Astrocyte of the spinal cord (primary cell): Measurements from ENCODE around the gene TRIOBP.

Experiments used
- DNase-seq: peaks from one replicate; pipeline ENCODE4 v3.0.0; 2011; ENCODE audit warnings: low read depth, low spot score
- H3K4me3 ChIP-seq: 2 replicates; pipeline ENCODE4 v1.5.1; 2011; ENCODE audit warnings: low read depth, mild to moderate bottlenecking, low read length, moderate library complexity
- in situ Hi-C: cut with HindIII; loops from 2 replicates; pipeline ENCODE4 v1.10.0; 2017; ENCODE audit warnings: low sequenced_read_pairs
- TF ChIP-seq, protein P1 (sequence below): IDR thresholded peaks from 2 replicates; pipeline ENCODE4 v1.5.1; 2012; ENCODE audit warnings: low read depth, mild to moderate bottlenecking, low read length, inconsistent platforms

Gene TRIOBP

DNA sequence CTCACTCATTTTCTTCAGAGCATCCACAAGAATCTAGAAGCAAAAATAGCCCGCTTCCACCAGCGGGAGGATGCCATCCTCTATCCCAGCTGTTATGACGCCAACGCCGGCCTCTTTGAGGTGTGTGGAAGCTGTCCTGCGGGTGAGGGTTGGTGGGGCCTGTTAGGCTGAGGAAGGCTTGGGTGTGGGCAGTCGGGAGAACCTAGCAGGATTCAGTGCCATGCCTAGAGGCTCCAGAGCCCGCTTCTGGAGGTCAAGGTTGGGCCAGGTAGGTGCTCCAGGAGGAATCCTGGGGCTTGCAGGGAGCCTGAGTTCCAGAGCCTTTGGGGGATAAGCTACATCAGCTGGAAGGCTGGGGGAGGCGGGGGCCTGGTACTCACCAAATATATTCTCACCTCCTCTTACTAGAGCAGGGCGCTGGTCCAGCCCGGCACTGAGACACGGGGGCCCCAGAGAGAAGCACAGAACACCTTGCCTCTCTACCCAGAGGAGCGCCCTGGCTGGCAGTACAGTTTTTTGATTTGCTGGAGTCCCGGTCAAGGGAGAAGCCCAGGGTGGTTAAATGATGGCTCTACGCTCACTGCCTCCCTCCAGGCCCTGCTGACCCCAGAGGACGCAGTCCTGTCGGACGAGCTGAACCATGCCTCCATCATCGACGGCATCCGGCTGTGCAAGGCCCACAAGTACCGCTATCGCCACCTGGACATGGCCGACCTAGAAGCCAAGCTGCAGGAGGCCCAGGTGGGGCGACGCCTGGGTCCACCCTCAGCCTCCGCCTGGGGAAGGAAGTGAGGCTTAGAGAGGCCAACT, 116.2 kb downstream of the TRIOBP start:
- no peak for DNase-seq
- TF ChIP-seq, protein P1, sequence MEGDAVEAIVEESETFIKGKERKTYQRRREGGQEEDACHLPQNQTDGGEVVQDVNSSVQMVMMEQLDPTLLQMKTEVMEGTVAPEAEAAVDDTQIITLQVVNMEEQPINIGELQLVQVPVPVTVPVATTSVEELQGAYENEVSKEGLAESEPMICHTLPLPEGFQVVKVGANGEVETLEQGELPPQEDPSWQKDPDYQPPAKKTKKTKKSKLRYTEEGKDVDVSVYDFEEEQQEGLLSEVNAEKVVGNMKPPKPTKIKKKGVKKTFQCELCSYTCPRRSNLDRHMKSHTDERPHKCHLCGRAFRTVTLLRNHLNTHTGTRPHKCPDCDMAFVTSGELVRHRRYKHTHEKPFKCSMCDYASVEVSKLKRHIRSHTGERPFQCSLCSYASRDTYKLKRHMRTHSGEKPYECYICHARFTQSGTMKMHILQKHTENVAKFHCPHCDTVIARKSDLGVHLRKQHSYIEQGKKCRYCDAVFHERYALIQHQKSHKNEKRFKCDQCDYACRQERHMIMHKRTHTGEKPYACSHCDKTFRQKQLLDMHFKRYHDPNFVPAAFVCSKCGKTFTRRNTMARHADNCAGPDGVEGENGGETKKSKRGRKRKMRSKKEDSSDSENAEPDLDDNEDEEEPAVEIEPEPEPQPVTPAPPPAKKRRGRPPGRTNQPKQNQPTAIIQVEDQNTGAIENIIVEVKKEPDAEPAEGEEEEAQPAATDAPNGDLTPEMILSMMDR, result no peak
- no peak overlapping the region for H3K4me3 ChIP-seq
- in situ Hi-C loops, result no loop called here

DNA sequence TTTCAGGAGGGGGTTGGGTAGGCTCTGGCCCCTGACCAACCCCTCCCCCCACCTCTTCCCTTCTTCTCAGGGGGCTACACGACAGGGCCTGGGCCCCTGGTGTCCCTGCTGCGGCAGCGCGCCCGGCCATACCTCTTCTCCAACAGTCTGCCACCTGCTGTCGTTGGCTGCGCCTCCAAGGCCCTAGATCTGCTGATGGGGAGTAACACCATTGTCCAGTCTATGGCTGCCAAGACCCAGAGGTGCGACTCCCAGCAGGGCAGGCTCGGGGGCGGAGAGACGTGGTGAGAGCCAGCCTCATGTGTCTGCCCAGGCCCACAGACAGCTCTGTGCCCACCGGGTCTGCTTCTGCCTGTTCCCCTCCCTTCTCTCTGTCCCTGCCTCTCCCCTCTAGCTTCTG, 118.7 kb downstream of the TRIOBP start:
- TF ChIP-seq, protein P1, result no peak
- no peak overlapping the region for H3K4me3 ChIP-seq
- no peak for DNase-seq
- in situ Hi-C loops, result no loop called here

DNA sequence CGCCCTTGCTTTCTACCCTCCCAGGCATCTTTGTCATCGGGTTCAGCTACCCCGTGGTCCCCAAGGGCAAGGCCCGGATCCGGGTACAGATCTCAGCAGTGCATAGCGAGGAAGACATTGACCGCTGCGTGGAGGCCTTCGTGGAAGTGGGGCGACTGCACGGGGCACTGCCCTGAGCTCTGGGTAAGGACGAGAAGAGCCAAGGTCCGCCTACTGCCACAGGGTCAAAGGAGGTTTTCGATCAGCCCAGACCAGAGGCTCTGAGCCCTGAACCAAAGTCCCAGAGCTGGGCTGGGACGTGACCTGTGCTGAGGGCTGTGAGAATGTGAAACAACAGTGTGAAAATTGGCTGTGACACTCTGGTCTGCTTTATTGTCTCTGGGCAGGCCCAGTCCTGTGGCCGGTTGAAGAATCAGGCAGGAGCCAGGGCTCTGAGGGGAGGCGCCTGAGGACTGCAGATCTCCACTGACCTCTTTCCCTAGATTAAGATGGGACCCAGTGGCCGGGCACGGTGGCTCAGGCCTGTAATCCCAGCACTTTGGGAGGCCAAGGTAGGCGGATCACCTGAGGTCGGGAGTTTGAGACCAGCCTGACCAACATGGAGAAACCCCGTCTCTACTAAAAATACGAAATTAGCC, 119.8 kb downstream of the TRIOBP start:
- in situ Hi-C loops, result no loop called here
- TF ChIP-seq, protein P1, result no peak
- H3K4me3 ChIP-seq, result no peak overlapping the region
- DNase-seq, result no peak

DNA sequence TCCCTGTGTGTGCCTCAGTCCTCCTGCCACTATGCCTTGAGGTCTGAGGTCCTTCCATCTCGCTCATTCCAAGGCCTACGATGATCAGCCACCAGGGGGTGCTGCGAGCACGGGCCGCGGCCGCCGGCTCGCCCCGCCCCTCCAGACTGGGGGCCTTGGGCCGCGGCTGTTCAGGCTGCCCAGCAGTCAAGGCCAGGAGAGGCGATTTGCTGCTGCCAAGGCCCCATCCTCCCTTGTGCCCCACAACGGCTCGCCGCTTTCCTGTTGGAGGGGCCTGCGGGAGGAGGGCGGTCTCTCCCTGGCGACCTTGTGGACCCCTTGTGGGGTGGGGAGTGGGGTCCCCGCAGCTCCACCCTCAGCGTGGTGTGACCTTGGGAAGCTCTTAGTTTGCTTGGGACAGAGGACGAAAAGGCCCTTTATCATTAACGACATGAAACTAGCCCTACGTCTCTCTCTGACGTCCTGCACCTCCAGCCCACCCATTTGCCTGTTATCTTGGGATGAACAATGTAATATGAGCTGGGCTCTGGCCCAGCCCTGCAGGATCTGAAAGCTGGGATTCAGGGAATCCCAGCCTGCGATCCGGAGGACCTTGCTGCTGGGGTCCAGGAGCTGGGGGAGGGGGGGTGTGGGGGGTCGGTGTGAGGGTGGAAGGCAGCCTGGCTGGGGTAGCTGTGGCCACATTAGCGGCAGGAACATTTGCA, 121.0 kb downstream of the TRIOBP start:
- peak; percentile 81 for DNase-seq
- TF ChIP-seq, protein P1, result peak; percentile 77
- in situ Hi-C loops, result no loop called here
- no peak overlapping the region for H3K4me3 ChIP-seq

DNA sequence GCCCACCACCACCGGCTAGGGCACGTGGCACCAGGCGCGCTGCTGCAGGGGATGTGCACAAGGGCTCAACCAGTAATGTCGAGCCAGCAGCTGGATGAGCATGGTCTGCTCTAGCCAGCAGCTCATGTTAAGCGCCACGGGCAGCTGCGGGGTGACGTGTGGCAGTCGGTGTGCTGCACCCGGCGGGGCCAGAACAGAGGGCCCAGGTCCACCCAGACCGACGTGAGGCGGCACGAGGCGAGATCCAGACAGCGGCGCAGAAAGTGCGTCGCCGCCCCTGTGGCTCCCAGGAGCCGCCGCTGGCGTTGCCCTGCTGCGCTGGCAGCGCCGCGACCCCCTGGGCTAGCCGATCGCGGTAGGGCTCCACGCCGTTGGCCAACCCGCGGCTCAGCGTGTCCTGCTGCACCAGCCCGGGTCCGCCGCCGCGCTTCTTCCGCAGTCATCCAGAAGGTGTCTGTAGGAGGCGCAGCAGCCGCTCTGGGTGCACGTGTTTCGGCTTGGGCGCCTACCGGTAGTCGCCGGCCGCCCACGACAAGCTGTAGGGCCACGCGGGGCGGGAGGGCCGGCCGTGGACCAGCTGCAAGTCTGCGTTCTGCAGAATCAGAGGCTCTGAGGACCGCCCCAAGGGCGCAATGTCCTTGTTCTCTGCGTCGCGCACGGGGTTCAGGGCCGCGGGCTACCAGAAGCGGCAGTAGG, 121.7 kb downstream of the TRIOBP start:
- H3K4me3 ChIP-seq, result no peak overlapping the region
- TF ChIP-seq, protein P1, result peak; percentile 37
- DNase-seq, result peak; percentile 49
- in situ Hi-C loops, result no loop called here

DNA sequence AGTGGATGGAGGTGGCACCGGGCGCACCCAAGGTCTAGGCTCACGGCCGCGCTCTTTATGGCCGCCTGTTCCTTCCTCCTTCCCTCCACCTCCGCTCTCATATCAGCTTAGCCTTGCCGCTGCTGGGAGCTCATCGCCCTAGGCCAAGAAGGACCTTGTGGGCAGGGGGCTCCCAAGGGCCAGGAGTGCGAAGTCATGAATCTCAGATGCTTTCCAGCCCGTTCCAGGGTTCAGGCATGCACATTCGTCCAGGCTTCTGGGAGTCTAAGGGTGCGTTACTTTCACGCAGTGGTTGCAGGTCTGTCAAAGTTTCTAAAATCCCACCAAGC, 122.2 kb downstream of the TRIOBP start:
- H3K4me3 ChIP-seq, result no peak overlapping the region
- TF ChIP-seq, protein P1, result no peak
- DNase-seq, result no peak
- in situ Hi-C loops, result no loop called here
